Measurements from ENCODE around the gene GIMD1. TPM values are rescaled to one million over a fixed set of nuclear protein-coding genes. Genes with fewer than 3 reads are reported as not detected.

GIMD1 gene
- total and polyA plus RNA-seq, 9 of the 15 experiments (the other 6 are each of a cell fraction or from before 2014, with no cell fraction given): not detected

DNA sequence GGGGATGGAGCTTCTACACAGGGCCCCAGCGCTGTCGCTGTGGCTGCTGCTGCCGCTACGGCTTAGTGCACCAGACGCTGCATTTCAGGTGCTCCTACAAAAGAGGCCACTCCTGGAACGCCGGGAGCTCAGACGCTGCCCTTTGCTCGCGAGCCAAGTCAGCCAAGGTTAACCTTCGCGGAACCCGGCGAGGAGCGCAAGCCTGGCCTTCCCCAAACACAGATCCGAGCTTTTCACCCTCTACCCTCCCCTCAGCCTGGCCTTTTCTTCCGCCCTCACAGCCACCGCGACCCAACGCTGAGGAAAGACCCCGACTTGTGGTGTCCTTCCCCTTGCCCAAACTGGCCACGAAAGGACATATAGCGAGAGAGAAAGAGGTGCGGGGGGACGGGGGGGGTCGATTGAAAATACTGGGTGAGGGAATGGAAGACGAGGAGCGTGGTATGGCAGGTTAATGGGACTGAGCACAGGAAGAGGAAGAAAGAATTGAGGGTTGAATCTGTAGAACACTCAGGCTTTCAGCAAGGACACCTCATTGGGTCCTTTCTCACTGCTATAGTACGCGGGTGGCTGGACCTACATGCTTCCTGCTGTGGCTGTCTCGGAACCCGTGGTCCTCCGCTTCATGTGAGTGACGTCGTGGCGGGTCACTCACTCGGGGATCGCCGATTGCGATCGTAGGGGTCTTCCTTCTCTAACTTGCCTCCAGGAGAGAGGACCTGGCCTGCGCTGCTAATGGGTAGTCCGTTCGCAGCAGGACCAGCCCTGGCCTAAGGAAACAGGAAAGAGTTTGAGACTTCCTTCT lies 52.4 kb downstream of the GIMD1 start, which contains the start of the genes AIMP1 and TBCK (continued):
- TF ChIP-seq, protein P1, sequence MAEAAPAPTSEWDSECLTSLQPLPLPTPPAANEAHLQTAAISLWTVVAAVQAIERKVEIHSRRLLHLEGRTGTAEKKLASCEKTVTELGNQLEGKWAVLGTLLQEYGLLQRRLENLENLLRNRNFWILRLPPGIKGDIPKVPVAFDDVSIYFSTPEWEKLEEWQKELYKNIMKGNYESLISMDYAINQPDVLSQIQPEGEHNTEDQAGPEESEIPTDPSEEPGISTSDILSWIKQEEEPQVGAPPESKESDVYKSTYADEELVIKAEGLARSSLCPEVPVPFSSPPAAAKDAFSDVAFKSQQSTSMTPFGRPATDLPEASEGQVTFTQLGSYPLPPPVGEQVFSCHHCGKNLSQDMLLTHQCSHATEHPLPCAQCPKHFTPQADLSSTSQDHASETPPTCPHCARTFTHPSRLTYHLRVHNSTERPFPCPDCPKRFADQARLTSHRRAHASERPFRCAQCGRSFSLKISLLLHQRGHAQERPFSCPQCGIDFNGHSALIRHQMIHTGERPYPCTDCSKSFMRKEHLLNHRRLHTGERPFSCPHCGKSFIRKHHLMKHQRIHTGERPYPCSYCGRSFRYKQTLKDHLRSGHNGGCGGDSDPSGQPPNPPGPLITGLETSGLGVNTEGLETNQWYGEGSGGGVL (CRISPR knock-in tag; IDR thresholded peaks at IDR 0.05): no peak
- TF ChIP-seq ZNF740 (CRISPR knock-in tag; IDR thresholded peaks at IDR 0.05) (peak; percentile 90), ZNF740 (tag; IDR thresholded peaks at IDR 0.05) (peak in 1 of 2 experiments; percentile 66; a peak in 1 of 4 replicates), CXXC5 (CRISPR knock-in tag; IDR thresholded peaks at IDR 0.05) (0 out of 2 replicates have a peak, but pooled peaks have one; percentile 26), EP400 (IDR thresholded peaks at IDR 0.05) (peak; percentile 98), DIDO1 (tag; IDR thresholded peaks at IDR 0.05; ENCODE audit: low read depth) (peak; percentile 99), VEZF1 (CRISPR knock-in tag; IDR thresholded peaks at IDR 0.05) (peak; percentile 98), EP300 (IDR thresholded peaks at IDR 0.05; ENCODE audit: low read length) (peak; percentile 37; the same call in 1 of the 2 replicates), BHLHE40 (IDR thresholded peaks at IDR 0.05; ENCODE audit: low read length) (peak; percentile 32; the same call in 1 of the 2 replicates), TBL1XR1 (IDR thresholded peaks at IDR 0.05; ENCODE audit: low read length in 2 of 2) (peak; percentile 41 to 59; a peak in 2 of 4 replicates), ZNF551 (CRISPR knock-in tag; IDR thresholded peaks at IDR 0.05) (no peak), FOXJ2 (tag; IDR thresholded peaks at IDR 0.05) (peak; percentile 62; the same call in 1 of the 2 replicates), ZNF324 (CRISPR knock-in tag; IDR thresholded peaks at IDR 0.05) (no peak), POLR2A (conservative IDR thresholded peaks at IDR 0.05) (peak; percentile 93)
- TF ChIP-seq, protein P2, sequence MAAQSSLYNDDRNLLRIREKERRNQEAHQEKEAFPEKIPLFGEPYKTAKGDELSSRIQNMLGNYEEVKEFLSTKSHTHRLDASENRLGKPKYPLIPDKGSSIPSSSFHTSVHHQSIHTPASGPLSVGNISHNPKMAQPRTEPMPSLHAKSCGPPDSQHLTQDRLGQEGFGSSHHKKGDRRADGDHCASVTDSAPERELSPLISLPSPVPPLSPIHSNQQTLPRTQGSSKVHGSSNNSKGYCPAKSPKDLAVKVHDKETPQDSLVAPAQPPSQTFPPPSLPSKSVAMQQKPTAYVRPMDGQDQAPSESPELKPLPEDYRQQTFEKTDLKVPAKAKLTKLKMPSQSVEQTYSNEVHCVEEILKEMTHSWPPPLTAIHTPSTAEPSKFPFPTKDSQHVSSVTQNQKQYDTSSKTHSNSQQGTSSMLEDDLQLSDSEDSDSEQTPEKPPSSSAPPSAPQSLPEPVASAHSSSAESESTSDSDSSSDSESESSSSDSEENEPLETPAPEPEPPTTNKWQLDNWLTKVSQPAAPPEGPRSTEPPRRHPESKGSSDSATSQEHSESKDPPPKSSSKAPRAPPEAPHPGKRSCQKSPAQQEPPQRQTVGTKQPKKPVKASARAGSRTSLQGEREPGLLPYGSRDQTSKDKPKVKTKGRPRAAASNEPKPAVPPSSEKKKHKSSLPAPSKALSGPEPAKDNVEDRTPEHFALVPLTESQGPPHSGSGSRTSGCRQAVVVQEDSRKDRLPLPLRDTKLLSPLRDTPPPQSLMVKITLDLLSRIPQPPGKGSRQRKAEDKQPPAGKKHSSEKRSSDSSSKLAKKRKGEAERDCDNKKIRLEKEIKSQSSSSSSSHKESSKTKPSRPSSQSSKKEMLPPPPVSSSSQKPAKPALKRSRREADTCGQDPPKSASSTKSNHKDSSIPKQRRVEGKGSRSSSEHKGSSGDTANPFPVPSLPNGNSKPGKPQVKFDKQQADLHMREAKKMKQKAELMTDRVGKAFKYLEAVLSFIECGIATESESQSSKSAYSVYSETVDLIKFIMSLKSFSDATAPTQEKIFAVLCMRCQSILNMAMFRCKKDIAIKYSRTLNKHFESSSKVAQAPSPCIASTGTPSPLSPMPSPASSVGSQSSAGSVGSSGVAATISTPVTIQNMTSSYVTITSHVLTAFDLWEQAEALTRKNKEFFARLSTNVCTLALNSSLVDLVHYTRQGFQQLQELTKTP (IDR thresholded peaks at IDR 0.05; ENCODE audit: low read depth in 1 of 2, partially characterized antibody in 2 of 2): peak in 1 of 2 experiments; percentile 49
- TF ChIP-seq, protein P3, sequence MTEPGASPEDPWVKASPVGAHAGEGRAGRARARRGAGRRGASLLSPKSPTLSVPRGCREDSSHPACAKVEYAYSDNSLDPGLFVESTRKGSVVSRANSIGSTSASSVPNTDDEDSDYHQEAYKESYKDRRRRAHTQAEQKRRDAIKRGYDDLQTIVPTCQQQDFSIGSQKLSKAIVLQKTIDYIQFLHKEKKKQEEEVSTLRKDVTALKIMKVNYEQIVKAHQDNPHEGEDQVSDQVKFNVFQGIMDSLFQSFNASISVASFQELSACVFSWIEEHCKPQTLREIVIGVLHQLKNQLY (CRISPR knock-in tag; conservative IDR thresholded peaks at IDR 0.05): no peak
- TF ChIP-seq, protein P4, sequence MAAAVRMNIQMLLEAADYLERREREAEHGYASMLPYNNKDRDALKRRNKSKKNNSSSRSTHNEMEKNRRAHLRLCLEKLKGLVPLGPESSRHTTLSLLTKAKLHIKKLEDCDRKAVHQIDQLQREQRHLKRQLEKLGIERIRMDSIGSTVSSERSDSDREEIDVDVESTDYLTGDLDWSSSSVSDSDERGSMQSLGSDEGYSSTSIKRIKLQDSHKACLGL (CRISPR knock-in tag; IDR thresholded peaks at IDR 0.05; ENCODE audit: borderline replicate concordance, poor library complexity, severe bottlenecking): peak; percentile 72

Data from K562 (cell line).